Right lobe of liver (tissue), 6 donors: ENCODE data around the gene ALLC. TPM values are rescaled to one million over a fixed set of nuclear protein-coding genes. Genes with fewer than 3 reads are reported as not detected.

Experiments used
- ATAC-seq, 4 donors: fragments of 200-7000 bp; cut with Tn5 transposase; one replicate each; pipeline ENCODE4 v1.9.1; 2020; ENCODE audit warnings: mild to moderate bottlenecking in 4 of 4, moderate library complexity in 4 of 4
- DNase-seq, 3 donors: peaks; one replicate each; pipeline ENCODE4 v3.0.0-alpha.2; 2020
- H3K27ac ChIP-seq, 3 donors: fragments of 200-600 bp; one replicate each; pipeline ENCODE4 v1.8.0; 2022
- H3K27me3 ChIP-seq, 2 donors: fragments of 200-600 bp; one replicate each; pipeline ENCODE4 v1.8.0; 2022
- H3K36me3 ChIP-seq, 4 donors: fragments of 200-600 bp; sonication (generic) in 1 of 4; one replicate each; pipeline versions ENCODE4 v1.5.1 to v1.8.0; 2017 to 2022; ENCODE audit warnings: control low read depth in 1 of 4
- H3K4me1 ChIP-seq, 4 donors: fragments of 200-600 bp; sonication (generic) in 1 of 4; one replicate each; pipeline versions ENCODE4 v1.5.1 to v1.8.0; 2017 to 2022; ENCODE audit warnings: control low read depth in 1 of 4
- H3K4me3 ChIP-seq, 3 donors: fragments of 200-600 bp; one replicate each; pipeline ENCODE4 v1.8.0; 2022
- H3K9me3 ChIP-seq, 4 donors: fragments of 200-600 bp; sonication (generic) in 1 of 4; one replicate each; pipeline versions ENCODE4 v1.5.1 to v1.8.0; 2017 to 2022; ENCODE audit warnings: control low read depth in 1 of 4
- CTCF ChIP-seq, 4 donors: fragments of 200-600 bp in 3 of 4; fragments of 450-650 bp in 1 of 4; IDR thresholded peaks; one replicate each; pipeline versions ENCODE4 v1.5.1 to v1.8.0; 2016 to 2022; ENCODE audit warnings: antibody characterized with exemption in 4 of 4, mild to moderate bottlenecking in 2 of 4
- POLR2A ChIP-seq: fragments of 450-650 bp; IDR thresholded peaks from one replicate; pipeline ENCODE4 v1.6.1; 2017; ENCODE audit warnings: antibody characterized with exemption, mild to moderate bottlenecking
- WGBS: methylation state at CpG from one replicate; pipeline ENCODE4 v1.1.6; 2018; ENCODE audit warnings: low coverage, low lambda C conversion rate; ENCODE audit not compliant: insufficient coverage; ENCODE audit errors: missing lambda C conversion rate; 5-methylcytosine and 5-hydroxymethylcytosine counted together
- intact Hi-C, 2 donors: fragments of 100-400 bp; cut with DNase I; formaldehyde crosslinking; loops; one replicate each; pipeline versions ENCODE4 v1.11.2 to v1.14.1; 2022
- total RNA-seq, 6 experiments: library from RNA; depleted of rRNA in 2 of 6; stranded (reverse); fragments of >200 nt in 2 of 6; fragmentation: NEBNext Ultra II Directional in 3 of 6; extraction: Animal tissue kit (Norgen Biotek cat#: 25700) in 3 of 6; gene quantifications; one replicate each; pipeline versions ENCODE4 v1.1.0 to v1.2.4, GENCODE V29; 2016 to 2023
- donor health status: DM: no; HTN: yes; CAD: no.
- donor health status: DM: no; HTN: no; CAD: no.
- donor health status: DM: no; HTN: no; CAD: no.
- donor health status: DM: no; HTN: yes; CAD: no.
- donor health status: DM: no; HTN: yes; CAD: no.

Gene ALLC
- total RNA-seq, 6 experiments from 2014 or later, result 0.18 to 0.63 (median 0.31) TPM; not detected in 1

GRCh38 chr2:3662239-3662638 is 4.2 kb downstream of the ALLC start:
- intact Hi-C loops, result no loop called here
- WGBS, result 73% methylated on average over 6 of the region's 6 CpGs
- Histone ChIP-seq H3K27me3 (no peaks in the 10 kb centered on the region), H3K9me3 (no peaks in the 10 kb centered on the region), H3K4me3 (no peak overlapping the region), H3K27ac (no peak overlapping the region), H3K4me1 (no peaks in the 10 kb centered on the region), H3K36me3 (no peaks in the 10 kb centered on the region)
- DNase-seq, result no peak
- no peak for ATAC-seq
- TF ChIP-seq POLR2A (no peak), CTCF (IDR thresholded peaks at IDR 0.05) (peak in 1 of 4 donors; percentile 6)

GRCh38 chr2:3664118-3664517 is 6.1 kb downstream of the ALLC start:
- no peak for ATAC-seq
- H3K4me3 ChIP-seq, result no peak overlapping the region

GRCh38 chr2:3664925-3665324 is 6.9 kb downstream of the ALLC start:
- Histone ChIP-seq H3K4me3 (no peak overlapping the region), H3K36me3 (no peaks in the 10 kb centered on the region), H3K9me3 (no peaks in the 10 kb centered on the region), H3K27me3 (no peaks in the 10 kb centered on the region), H3K27ac (no peak overlapping the region), H3K4me1 (no peaks in the 10 kb centered on the region)
- TF ChIP-seq CTCF (IDR thresholded peaks at IDR 0.05), result no peak
- TF ChIP-seq POLR2A, result no peak
- 77% methylated on average over 8 of the region's 8 CpGs for WGBS
- DNase-seq (no peak), ATAC-seq (no peak)
- intact Hi-C loops, result no loop called here

More at GRCh38 chr2:3664118-3664517, 6.1 kb downstream of the ALLC start:
- DNase-seq, result no peak
- Histone ChIP-seq H3K27me3 (no peaks in the 10 kb centered on the region), H3K27ac (no peak overlapping the region), H3K36me3 (no peaks in the 10 kb centered on the region), H3K9me3 (no peaks in the 10 kb centered on the region), H3K4me1 (no peaks in the 10 kb centered on the region)
- intact Hi-C loops, result no loop called here
- WGBS, result 35% methylated on average over 3 of the region's 3 CpGs
- TF ChIP-seq POLR2A (no peak), CTCF (IDR thresholded peaks at IDR 0.05) (no peak)

- H3K9me3 ChIP-seq, result no peaks in the 10 kb centered on the region
- no peak overlapping the region for H3K4me3 ChIP-seq
- TF ChIP-seq CTCF (IDR thresholded peaks at IDR 0.05) (no peak), POLR2A (no peak)
- intact Hi-C loops, result no loop called here
- DNase-seq (no peak), ATAC-seq (no peak)
- no peaks in the 10 kb centered on the region for H3K27me3 ChIP-seq
- 28% methylated on average over 6 of the region's 16 CpGs for WGBS
- no peaks in the 10 kb centered on the region for H3K36me3 ChIP-seq
- H3K4me1 ChIP-seq, result no peaks in the 10 kb centered on the region
- H3K27ac ChIP-seq, result no peak overlapping the region
Measured at GRCh38 chr2:3665886-3666612, 8.0 kb downstream of the ALLC start.
